ENCODE results near the gene UGT1A8. TPM values are rescaled to one million over a fixed set of nuclear protein-coding genes. Genes with fewer than 3 reads are reported as not detected.

The UGT1A8 gene
- total and polyA plus RNA-seq, 11 donors = not detected

DNA sequence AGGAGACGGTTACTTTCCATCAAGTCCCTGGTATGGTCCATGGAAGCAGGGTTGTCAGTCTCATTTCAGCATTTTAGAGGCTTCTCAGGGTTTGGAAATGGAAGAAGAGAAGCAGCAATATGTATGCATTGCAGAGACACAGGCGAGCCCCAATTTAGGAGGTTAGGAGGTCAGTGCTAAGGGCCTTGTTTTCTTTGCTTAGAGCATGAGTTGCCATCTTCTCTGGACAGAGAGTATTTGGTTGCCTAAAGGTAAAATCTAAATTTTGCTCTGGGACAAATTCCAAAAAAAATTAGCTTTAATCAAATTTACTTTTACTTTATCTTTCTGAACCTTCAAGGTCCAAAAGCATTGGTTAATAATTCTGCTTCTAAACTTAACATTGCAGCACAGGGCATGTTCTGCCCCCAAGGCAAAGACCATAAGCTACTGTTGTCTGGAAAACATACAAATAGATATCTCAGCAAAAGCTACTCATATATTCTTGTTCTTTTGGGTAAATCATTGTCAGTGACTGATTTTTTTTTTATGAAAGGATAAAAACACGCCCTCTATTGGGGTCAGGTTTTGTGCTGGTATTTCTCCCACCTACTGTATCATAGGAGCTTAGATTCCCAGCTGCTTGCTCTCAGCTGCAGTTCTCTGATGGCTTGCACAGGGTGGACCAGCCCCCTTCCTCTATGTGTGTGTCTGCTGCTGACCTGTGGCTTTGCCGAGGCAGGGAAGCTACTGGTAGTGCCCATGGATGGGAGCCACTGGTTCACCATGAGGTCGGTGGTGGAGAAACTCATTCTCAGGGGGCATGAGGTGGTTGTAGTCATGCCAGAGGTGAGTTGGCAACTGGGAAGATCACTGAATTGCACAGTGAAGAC, 54.1 kb downstream of the UGT1A8 start, which contains the start of gene UGT1A9:
UGT1A9 (plus strand) TSS at position 609 of the 872 bp plus-strand sequence; CDS start at position 646, 37 bp downstream.
- 75 to 86% (median 82%) methylated on average over 5 of the region's 5 CpGs for WGBS, 4 donors
- intact Hi-C loops (cut with DNase I) = no loop called here
- no peak for TF ChIP-seq POLR2A (IDR thresholded peaks at IDR 0.05)
- TF ChIP-seq, protein P1, sequence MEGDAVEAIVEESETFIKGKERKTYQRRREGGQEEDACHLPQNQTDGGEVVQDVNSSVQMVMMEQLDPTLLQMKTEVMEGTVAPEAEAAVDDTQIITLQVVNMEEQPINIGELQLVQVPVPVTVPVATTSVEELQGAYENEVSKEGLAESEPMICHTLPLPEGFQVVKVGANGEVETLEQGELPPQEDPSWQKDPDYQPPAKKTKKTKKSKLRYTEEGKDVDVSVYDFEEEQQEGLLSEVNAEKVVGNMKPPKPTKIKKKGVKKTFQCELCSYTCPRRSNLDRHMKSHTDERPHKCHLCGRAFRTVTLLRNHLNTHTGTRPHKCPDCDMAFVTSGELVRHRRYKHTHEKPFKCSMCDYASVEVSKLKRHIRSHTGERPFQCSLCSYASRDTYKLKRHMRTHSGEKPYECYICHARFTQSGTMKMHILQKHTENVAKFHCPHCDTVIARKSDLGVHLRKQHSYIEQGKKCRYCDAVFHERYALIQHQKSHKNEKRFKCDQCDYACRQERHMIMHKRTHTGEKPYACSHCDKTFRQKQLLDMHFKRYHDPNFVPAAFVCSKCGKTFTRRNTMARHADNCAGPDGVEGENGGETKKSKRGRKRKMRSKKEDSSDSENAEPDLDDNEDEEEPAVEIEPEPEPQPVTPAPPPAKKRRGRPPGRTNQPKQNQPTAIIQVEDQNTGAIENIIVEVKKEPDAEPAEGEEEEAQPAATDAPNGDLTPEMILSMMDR (IDR thresholded peaks at IDR 0.05) = no peak
- Histone ChIP-seq H3K27me3 (peaks cover 0 to 5% (median 0%) of the 10 kb centered on the region in 9 donors), H3K36me3 (no peaks in the 10 kb centered on the region), H3K27ac (no peak within 1 kb of the TSS), H3K9me3 (peaks cover 0 to 4% (median 0%) of the 10 kb centered on the region in 12 donors), H3K4me3 (no peak within 1 kb of the TSS), H3K4me1 (no peaks in the 10 kb centered on the region)
- no peak for DNase-seq
- ATAC-seq = no peak

DNA sequence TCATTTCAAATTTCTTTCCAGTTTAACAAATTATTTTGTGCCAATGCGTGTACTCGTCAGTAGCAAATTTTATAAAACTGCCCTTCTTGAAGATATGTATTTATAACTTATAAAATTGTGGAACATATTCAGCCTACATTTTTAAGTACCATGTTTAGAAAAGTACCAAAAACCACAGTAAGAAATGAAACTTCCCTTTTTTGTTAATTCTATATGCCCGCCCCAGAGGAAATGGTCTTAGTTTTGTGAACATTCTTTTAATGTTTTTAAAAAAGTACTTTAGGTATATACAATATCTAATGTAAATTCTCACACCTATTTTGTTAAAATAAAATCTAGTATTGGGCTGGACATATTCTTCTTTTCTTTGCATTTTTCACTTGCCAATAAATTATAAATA, 55.5 kb downstream of the UGT1A8 start:
- H3K27me3 ChIP-seq = peaks cover 0 to 16% (median 0%) of the 10 kb centered on the region in 9 donors
- ATAC-seq (no peak), DNase-seq (no peak)
- WGBS, 4 donors = 73 to 89% (median 80%) methylated on average over 3 of the region's 3 CpGs
- H3K27ac ChIP-seq = no peak overlapping the region
- intact Hi-C loops (cut with DNase I) = no loop called here
- H3K4me1 ChIP-seq = no peaks in the 10 kb centered on the region
- no peak overlapping the region for H3K4me3 ChIP-seq
- no peaks in the 10 kb centered on the region for H3K36me3 ChIP-seq
- H3K9me3 ChIP-seq = peaks cover 0 to 4% (median 0%) of the 10 kb centered on the region in 12 donors
- no peak for TF ChIP-seq POLR2A (IDR thresholded peaks at IDR 0.05)
- TF ChIP-seq, protein P1 (IDR thresholded peaks at IDR 0.05) = no peak

DNA sequence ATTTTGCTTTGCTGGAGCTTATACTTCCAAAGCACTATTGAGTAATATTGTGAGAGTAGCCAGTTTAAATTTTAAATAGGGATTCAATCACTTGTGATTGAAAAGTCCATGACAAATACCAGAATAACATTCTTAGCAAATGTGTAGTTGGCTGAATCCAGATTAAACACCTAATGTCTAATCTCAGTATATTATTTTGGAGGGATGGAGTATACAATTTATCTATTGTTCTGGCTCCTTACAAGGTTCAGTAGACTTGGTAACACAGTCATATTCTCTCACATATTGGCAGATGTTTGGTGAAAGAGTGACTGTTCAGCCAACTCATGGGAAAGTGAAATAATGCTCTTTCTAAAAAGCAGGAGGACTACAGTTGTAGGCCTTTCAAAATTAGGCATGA, 56.5 kb downstream of the UGT1A8 start:
- DNase-seq (no peak), ATAC-seq (no peak)
- Histone ChIP-seq H3K4me1 (no peaks in the 10 kb centered on the region), H3K27ac (no peak overlapping the region), H3K27me3 (peaks cover 0 to 17% (median 0%) of the 10 kb centered on the region in 9 donors), H3K4me3 (no peak overlapping the region), H3K9me3 (peaks cover 0 to 4% (median 0%) of the 10 kb centered on the region in 12 donors), H3K36me3 (no peaks in the 10 kb centered on the region)
- no peak for TF ChIP-seq POLR2A (IDR thresholded peaks at IDR 0.05)
- TF ChIP-seq, protein P1 (IDR thresholded peaks at IDR 0.05) = no peak
- intact Hi-C loops (cut with DNase I) = no loop called here

DNA sequence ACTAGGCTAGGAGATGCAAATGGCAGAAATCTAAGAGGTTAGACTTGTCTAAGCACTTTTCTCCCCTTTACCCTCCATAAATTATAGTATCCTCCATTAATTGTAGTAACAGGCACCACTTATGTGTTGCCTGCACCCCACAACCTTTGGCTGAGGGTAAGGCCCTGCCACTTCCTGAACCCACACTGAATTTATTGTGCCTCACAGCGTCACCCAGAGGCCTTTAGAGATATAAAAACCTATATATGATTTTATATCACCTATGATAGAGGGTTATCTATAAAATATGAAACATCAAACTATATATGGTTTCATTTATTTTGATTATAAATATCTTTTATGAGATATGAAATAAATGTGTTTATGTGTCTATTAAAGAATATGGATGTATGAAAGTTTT, 56.9 kb downstream of the UGT1A8 start:
- no peak for TF ChIP-seq POLR2A (IDR thresholded peaks at IDR 0.05)
- TF ChIP-seq, protein P1 (IDR thresholded peaks at IDR 0.05) = no peak
- Histone ChIP-seq H3K27ac (no peak overlapping the region), H3K36me3 (no peaks in the 10 kb centered on the region), H3K27me3 (peaks cover 0 to 17% (median 0%) of the 10 kb centered on the region in 9 donors), H3K4me3 (no peak overlapping the region), H3K9me3 (peaks cover 0 to 4% (median 0%) of the 10 kb centered on the region in 12 donors), H3K4me1 (no peaks in the 10 kb centered on the region)
- no peak for ATAC-seq
- no peak for DNase-seq
- intact Hi-C loops (cut with DNase I) = no loop called here
- 38 to 48% (median 43%) methylated on average over 1 of the region's 1 CpG for WGBS, 4 donors

Measured in heart left ventricle (tissue), 16 donors.